Eye (tissue), 1 donor: Measurements from ENCODE around the gene VANGL1.
A peak's percentile ranks its signal among the peaks of the same experiment; 100 is the strongest.

Source experiments
- DNase-seq: peaks from one replicate; pipeline ENCODE4 v3.0.0-alpha.2; 2015

VANGL1 gene

GRCh38 chr1:115706587-115707425 lies 65.0 kb downstream of the VANGL1 start:
- peak; percentile 80 for DNase-seq

DNA sequence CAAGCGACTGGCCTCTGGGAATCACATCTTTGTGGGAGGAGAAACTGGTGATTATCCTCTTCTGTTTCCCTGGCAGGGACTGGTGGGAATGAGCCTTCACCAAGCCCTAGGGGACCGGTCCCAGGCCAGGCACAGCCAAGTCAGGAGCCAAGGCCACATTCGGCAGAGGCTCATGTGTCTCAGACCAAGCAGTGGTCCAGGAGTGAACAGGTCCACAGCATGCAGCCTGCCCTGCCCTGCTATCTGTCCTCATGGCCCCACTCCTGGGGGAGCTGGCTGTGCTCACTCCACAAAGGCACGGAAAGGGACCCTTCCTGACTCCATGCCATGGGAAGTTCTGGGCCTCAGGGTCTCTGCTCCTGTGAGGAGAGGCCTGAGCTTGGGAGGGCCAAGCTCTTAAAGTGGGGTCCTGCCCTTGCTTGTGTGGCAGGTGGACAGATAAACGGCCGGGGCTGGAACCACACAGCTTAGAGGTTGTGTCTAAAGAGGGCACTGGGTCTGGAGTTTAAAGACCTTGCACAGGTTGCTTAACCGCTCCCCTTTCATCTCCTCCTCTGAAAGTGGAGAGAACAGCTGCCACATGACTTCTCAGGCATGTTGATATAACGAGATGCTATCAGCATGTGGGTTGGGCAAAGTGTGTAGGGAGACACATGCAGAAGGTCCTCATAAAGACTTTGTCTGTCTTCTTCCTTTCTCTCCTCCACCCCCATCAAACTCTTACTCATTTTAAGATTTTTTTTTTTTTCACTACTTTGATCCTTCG lies 69.3 kb downstream of the VANGL1 start:
- DNase-seq, result no peak

DNA sequence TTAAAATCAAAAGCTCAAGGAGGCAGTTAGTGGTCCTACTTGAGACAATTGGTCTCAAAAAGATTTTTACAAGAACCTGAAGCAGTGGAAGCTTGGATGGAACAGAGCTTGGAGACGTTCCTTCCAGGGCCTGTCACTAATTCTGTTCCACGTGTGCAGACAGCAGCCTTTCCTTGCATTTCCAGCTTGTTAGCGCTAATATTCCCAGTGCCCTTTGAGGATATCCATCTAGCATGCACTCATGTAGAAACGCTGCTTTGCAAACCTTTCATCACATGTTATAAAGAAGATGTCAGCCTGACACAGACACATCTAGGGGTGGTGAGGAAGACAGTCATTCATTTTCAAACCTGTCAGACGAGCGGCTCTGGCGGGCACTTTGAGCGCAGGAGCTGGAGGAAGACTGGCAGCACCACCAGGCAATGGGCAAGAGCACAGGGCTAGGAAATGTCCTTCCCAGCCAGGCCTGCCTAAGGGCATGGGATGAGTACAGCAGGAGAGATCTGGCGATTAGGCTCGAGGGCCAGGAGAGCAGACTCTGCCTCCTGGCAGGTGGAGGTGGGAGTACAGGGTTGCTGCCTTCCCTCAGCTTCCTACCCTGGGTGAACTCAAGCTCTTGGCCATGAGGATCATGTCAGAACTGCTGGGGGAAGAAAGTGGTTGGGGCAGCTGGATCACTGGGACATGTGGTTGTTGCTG lies 71.3 kb downstream of the VANGL1 start:
- no peak for DNase-seq

GRCh38 chr1:115713906-115714305 lies 72.1 kb downstream of the VANGL1 start:
- DNase-seq, result no peak

GRCh38 chr1:115714572-115715141 lies 72.9 kb downstream of the VANGL1 start:
- peak; percentile 39 for DNase-seq

DNA sequence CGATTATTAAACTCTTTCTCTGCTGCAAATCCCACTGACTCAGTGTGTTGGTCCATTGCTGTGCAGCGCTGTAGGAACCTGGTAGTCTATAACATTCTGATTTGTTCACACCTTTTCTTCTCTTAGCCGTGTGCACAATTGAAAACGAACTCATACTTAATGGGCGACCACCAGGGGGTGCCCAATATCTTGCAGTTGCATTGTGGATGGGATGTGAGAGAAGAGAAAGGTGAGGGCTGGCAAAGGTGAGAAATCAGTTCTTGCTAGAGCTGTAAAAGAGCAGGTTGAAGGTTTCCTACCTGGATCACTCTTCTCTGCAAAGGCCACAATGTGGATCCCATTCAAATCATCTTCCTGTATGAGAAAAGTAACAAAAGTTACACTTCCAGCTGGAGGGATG lies 75.8 kb downstream of the VANGL1 start:
- peak; percentile 53 for DNase-seq

- DNase-seq, result no peak
Measured at GRCh38 chr1:115718011-115718754, 76.4 kb downstream of the VANGL1 start.

DNA sequence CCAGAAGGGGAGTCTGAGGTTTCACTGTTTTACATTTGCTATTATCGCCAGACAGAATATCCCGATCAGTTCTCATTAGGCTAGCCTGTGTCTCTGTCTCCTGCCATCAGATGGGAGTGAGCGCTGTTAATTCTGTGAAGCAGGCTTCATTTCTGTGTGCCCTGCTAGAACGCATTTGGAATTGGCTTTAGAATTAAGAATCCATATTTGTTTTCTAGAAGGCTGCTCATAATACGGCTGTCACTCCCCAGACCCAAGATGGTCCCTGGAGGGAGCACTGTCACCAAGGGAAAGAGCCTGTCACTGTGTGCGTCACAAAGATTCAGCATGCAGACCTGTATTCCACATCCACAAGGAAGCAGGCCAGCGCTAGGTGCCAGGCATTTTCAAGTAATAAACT lies 77.5 kb downstream of the VANGL1 start:
- DNase-seq, result no peak

DNA sequence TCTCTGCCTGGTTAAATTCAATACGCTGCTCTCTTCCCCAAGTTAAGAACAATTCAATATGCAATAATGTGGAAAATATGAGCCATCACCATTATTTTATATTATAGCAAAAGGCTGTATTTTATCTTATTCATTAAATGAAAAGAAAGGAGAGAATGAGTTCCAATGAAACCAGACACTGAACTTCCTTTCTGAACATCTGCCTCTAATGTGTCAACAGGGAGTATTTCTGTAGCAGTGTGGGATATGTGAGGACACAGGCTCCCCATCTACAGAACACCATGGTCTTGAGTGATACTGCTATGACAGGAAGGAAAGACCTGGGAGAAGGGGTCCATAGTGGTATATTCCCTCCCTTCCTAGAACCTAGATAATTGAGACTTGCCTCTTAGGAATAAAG lies 80.5 kb downstream of the VANGL1 start:
- no peak for DNase-seq

DNA sequence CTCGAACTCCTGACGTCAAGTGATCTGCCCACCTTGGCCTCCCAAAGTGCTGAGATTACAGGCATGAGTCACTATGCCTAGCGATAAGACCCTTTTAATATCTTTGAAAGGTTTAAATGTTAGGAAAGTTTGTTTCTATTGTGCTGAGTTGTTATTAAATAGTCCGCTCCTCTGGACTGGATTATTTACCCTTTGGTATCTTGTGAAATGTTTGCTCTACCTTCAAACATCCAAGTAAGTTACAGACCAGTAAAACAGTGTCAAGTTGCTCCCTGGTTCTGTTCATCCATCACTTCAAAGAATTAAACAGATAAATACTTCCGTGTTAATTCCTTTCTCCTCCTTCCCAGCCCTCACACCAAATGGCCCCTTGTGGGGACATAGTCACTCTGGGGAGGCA lies 82.0 kb downstream of the VANGL1 start:
- no peak for DNase-seq

GRCh38 chr1:115725600-115725999 lies 83.8 kb downstream of the VANGL1 start:
- DNase-seq, result no peak

DNA sequence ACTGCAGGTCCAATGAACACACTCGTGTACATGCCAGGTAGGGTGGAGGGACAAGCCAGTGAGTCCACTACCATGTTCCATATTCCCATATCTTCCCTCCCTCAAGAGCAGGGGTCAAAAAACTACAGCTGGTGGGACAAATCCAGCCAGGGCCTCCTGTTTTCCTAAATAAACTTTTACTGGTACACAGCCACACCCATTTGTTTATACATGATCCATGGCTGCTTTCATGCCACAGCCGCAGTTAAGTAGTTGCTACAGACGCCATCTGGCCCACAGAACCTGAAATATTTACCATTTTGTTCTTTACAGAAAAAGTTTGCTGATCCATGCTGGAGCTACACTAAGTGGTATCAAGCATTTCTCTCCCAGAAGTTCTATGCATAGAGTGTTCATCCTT lies 84.4 kb downstream of the VANGL1 start:
- DNase-seq, result no peak

GRCh38 chr1:115726570-115726969 lies 84.8 kb downstream of the VANGL1 start:
- DNase-seq, result no peak

DNA sequence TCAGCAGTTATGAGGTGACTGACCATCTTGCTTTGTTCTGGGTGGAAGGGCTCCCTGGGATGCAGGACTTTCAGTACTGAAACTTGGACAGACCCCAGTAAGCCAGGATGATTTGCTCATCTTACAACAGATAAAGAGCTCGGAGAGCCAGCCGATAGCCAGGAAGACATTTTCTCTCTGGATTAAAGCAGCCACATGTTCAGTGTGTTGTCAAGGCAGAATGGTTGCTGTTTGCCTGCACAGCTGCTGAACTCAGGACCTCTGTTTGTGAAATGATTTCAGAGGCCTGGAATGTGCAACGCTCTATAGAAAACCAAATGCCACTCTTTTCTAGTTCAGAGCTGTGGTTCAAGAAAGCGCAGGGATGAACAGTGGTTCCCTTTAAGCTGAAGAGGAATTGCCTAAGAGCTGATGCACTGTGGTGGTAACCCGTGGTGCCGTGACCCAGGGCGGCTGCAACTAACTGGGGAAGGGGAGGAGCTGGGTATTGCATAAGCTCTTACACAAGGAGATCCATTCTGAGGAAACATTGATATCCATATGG lies 86.0 kb downstream of the VANGL1 start:
- peak; percentile 57 for DNase-seq

GRCh38 chr1:115728341-115728740 lies 86.6 kb downstream of the VANGL1 start:
- no peak for DNase-seq

DNA sequence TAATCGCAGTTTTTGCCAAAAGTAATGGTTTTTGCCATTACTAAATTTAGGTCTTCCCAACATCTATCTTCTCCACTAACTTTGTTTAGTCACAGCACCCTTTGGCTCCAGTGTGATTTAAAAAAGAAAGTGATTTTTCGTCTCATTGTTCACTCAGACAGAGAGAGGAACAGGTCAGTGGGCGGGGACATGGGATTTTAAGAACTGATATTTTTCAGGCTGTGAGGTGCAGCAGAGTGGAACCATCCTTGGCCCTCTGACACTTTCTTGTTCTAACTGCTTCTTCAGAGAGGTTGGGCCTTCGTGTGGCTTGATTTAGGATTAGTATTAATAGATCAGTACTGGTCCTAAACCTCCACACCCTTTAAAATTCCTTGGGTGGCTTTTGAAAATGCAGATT lies 88.0 kb downstream of the VANGL1 start:
- no peak for DNase-seq

DNA sequence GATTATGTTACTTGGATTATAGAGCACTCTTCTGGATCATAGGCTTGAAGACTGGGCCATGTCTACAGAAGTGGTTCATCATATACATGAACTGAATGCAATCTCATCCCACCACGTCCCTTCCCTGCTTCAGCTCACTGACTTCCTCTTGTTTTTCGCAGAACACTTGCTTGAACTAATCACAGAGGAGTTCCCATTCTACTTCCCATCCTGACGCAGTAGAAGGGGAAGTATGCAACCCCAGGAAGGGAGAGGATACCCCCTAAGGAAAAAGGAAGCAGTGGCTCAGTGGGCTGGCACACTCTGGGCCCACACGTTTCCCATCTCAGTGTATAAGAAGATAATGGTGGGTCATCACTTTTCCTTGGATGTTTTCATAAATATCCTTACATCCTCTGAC lies 90.5 kb downstream of the VANGL1 start:
- DNase-seq, result no peak

DNA sequence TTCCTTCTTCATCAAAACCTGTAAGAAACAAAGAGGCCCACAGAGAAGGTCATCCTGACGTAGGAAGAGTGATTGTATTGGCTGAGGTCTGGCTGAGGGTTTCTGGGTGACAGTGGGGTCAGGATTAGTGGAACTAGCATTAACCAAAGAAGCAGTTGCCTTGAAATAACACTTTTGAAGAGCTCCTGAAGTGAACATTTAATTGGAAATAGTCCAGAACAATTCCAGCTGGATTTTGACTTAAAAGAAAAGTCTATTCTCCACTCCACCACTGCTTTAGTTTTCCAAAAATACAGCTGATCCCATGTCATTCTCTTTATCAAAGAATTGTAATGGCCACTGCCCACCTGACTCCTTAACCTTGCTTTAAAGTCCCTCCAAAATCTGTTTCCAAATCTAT lies 99.0 kb downstream of the VANGL1 start:
- no peak for DNase-seq

DNA sequence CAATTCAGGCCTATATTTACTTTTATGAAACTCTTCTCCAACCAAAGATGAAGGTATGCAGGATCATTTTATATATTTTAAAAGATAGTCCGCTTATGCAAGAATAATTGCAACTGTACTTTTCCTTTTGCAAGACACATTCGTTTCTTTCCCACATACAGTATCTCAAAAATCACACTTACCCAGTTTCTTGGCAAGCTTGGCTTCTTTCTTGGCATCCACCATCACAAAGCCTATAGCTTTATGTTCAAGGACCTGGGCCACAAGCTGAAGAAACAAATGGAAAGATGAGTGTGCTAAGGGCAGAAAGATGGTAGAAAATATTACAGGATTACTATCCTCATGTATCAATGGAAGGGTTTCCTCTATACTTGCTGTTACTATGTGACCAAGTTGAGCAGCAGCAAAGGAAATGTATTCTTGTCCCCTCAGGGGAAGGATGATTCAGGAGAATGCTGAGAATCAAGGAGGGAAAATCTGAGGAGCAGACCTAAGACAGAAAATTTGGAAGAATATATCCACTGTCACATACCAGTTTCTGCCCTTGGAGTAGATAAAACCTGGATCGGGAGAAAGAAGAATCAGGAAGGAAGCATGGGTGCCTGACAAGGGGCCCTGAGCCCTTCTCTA lies 103.0 kb downstream of the VANGL1 start:
- DNase-seq, result no peak

DNA sequence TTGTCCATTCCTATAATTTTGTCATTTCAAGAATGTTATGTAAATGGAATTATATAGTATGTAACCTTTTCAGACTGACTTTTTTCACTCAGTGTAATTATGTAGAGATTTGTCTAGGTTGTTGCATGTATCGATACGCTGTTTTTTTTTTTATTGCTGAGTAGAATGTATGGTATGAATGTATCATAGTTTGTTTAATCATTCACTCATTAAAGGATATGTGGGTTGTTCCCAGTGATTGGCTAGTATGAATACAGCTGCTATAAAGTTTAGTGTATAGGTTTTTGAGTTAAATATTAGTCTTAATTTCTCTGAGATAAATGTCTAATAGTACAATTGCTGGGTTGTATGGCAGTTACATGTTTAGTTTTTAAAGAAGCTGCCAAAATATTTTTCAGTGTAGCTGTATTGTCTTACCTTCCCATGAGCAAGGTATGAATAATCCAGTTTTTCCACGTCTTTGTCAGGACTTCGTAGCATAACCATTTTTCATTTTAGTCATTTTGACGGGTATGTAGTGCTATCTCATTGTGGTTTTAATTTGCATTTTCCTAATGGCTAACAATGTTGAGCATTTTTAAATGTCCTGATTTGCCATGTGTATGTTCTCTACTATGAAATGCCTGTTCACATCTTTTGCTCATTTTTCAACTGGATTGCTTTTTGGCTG lies 104.4 kb downstream of the VANGL1 start:
- no peak for DNase-seq
